Type B pancreatic cell (in vitro differentiated cells): ENCODE results near the gene SPINK1. TPM values are rescaled to one million over a fixed set of nuclear protein-coding genes. Genes with fewer than 3 reads are reported as not detected.

ENCODE experiments used
- DNase-seq: peaks from one replicate; pipeline ENCODE4 v3.0.0; 2021; ENCODE audit warnings: mixed read lengths; ENCODE audit not compliant: unreplicated experiment; ENCODE audit errors: extremely low spot score
- H3K27ac Mint-ChIP-seq: 2 replicates; pipeline ENCODE4 v1.8.0; 2021; ENCODE audit warnings: mild to moderate bottlenecking, mixed read lengths
- H3K27me3 Mint-ChIP-seq: 2 replicates; pipeline ENCODE4 v1.8.0; 2021; ENCODE audit warnings: mixed read lengths
- H3K36me3 Mint-ChIP-seq: 2 replicates; pipeline ENCODE4 v1.8.0; 2021; ENCODE audit warnings: mixed read lengths
- H3K4me1 Mint-ChIP-seq: one replicate; pipeline ENCODE4 v1.8.0; 2021; ENCODE audit warnings: mixed read lengths; ENCODE audit not compliant: unreplicated experiment
- H3K4me3 Mint-ChIP-seq: 2 replicates; pipeline ENCODE4 v1.8.0; 2021; ENCODE audit warnings: mild to moderate bottlenecking, mixed read lengths
- H3K9me3 Mint-ChIP-seq: 2 replicates; pipeline ENCODE4 v1.8.0; 2021; ENCODE audit warnings: mixed read lengths
- total RNA-seq: library from RNA; stranded (reverse); gene quantifications from 2 replicates; pipeline ENCODE4 v1.2.1, GENCODE V29; 2021; ENCODE audit warnings: low replicate concordance
- TF ChIP-seq, protein P1 (sequence below): fragments of 200-600 bp; sonication (generic); conservative IDR thresholded peaks from 2 replicates; pipeline ENCODE4 v1.5.0; 2021; ENCODE audit warnings: antibody characterized with exemption, mild to moderate bottlenecking

SPINK1 gene
- total RNA-seq, 1 donor from 2014 or later: 930 TPM

- Mint-ChIP-seq H3K9me3 (no peaks in the 10 kb centered on the region), H3K27ac (no peak overlapping the region), H3K4me1 (no peaks in the 10 kb centered on the region), H3K27me3 (no peaks in the 10 kb centered on the region), H3K36me3 (no peaks in the 10 kb centered on the region), H3K4me3 (no peak overlapping the region)
- DNase-seq: no peak
- TF ChIP-seq, protein P1, sequence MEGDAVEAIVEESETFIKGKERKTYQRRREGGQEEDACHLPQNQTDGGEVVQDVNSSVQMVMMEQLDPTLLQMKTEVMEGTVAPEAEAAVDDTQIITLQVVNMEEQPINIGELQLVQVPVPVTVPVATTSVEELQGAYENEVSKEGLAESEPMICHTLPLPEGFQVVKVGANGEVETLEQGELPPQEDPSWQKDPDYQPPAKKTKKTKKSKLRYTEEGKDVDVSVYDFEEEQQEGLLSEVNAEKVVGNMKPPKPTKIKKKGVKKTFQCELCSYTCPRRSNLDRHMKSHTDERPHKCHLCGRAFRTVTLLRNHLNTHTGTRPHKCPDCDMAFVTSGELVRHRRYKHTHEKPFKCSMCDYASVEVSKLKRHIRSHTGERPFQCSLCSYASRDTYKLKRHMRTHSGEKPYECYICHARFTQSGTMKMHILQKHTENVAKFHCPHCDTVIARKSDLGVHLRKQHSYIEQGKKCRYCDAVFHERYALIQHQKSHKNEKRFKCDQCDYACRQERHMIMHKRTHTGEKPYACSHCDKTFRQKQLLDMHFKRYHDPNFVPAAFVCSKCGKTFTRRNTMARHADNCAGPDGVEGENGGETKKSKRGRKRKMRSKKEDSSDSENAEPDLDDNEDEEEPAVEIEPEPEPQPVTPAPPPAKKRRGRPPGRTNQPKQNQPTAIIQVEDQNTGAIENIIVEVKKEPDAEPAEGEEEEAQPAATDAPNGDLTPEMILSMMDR: no peak
Observed at GRCh38 chr5:147856801-147857200, 25.3 kb upstream of the SPINK1 start.

- Mint-ChIP-seq H3K9me3 (no peaks in the 10 kb centered on the region), H3K4me3 (no peak overlapping the region), H3K36me3 (no peaks in the 10 kb centered on the region), H3K4me1 (no peaks in the 10 kb centered on the region), H3K27me3 (peaks cover 4% of the 10 kb centered on the region), H3K27ac (no peak overlapping the region)
- no peak for DNase-seq
- TF ChIP-seq, protein P1: no peak
Observed at GRCh38 chr5:147855774-147856069, 24.3 kb upstream of the SPINK1 start.

GRCh38 chr5:147854894-147855773, 23.7 kb upstream of the SPINK1 start:
- H3K4me1 Mint-ChIP-seq: no peaks in the 10 kb centered on the region
- DNase-seq: no peak
- H3K9me3 Mint-ChIP-seq: no peaks in the 10 kb centered on the region
- TF ChIP-seq, protein P1: no peak
- H3K27ac Mint-ChIP-seq: no peak overlapping the region
- no peaks in the 10 kb centered on the region for H3K36me3 Mint-ChIP-seq
- H3K27me3 Mint-ChIP-seq: peaks cover 4% of the 10 kb centered on the region
- no peak overlapping the region for H3K4me3 Mint-ChIP-seq

GRCh38 chr5:147854331-147854730, 22.9 kb upstream of the SPINK1 start:
- Mint-ChIP-seq H3K9me3 (no peaks in the 10 kb centered on the region), H3K27me3 (peaks cover 6% of the 10 kb centered on the region), H3K4me3 (no peak overlapping the region), H3K36me3 (no peaks in the 10 kb centered on the region), H3K4me1 (no peaks in the 10 kb centered on the region), H3K27ac (no peak overlapping the region)
- no peak for DNase-seq
- TF ChIP-seq, protein P1: no peak

DNA sequence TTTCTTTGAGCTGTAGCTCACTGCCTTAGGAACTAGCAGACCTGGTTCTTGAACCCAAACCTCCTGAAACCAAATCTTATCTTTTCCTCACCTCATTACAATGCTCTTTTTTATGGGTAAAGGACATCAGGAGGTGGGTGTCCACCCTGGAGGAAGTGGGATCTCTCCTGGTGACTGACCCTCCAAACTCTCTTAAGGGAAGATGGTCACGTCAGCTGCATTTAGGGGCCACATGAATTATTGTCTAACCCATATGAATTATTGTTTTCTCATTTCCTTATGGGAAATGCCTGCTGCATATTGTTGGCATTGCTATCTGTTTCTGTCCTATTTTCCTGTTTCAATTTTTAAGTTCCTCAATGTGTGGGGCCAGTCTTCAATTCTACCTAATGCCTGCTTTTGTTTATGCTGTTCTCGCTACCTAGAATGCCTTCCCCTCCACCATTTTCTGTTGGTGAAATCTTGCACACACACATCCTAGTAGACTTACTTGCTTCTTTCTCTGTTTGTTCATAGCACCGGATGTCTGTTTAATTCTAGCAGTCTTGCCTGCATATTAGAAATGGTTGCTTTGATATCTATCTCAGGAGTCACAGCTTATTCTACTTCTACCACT, 22.0 kb upstream of the SPINK1 start:
- H3K4me3 Mint-ChIP-seq: no peak overlapping the region
- H3K4me1 Mint-ChIP-seq: no peaks in the 10 kb centered on the region
- TF ChIP-seq, protein P1: no peak
- DNase-seq: no peak
- H3K27me3 Mint-ChIP-seq: peaks cover 10% of the 10 kb centered on the region
- H3K9me3 Mint-ChIP-seq: no peaks in the 10 kb centered on the region
- no peaks in the 10 kb centered on the region for H3K36me3 Mint-ChIP-seq
- H3K27ac Mint-ChIP-seq: no peak overlapping the region
